Uterus (tissue), 2 donors: Measurements from ENCODE around the gene IGLON5.

Source experiments
- CTCF ChIP-seq, 4 experiments: fragments of 200-600 bp in 2 of 4; fragments of 450-650 bp in 2 of 4; sonication (generic) in 2 of 4; IDR thresholded peaks; one replicate each; pipeline ENCODE4 v1.5.1; 2016 to 2019; ENCODE audit warnings: antibody characterized with exemption in 4 of 4, mild to moderate bottlenecking in 2 of 4, moderate library complexity in 1 of 4
- POLR2A ChIP-seq, 2 donors: fragments of 450-650 bp; IDR thresholded peaks; one replicate each; pipeline ENCODE4 v1.6.1; 2016; ENCODE audit warnings: antibody characterized with exemption in 2 of 2, mild to moderate bottlenecking in 1 of 2, moderate library complexity in 1 of 2

GRCh38 chr19:51294977-51295375 is 16.5 kb upstream of the IGLON5 start:
- TF ChIP-seq CTCF (IDR thresholded peaks at IDR 0.05) (no peak), POLR2A (IDR thresholded peaks at IDR 0.05) (no peak)
